HL-60/S4 treated with retinoic acid at 250 ng/mL for 4 days and 3 days (cell line): ENCODE measurements around the gene DAGLB.
"Not testable (repeated sequence)": the region's sequence is repeated elsewhere in the genome, so short reads cannot be mapped to it uniquely, and the experiment has no call there.

Source experiments
- in situ Hi-C: fragments of 300-500 bp; cut with MboI; formaldehyde crosslinking; loops from 2 replicates; pipeline ENCODE4 v1.7.0; 2022; ENCODE audit warnings: low sequenced_read_pairs

Gene DAGLB

DNA sequence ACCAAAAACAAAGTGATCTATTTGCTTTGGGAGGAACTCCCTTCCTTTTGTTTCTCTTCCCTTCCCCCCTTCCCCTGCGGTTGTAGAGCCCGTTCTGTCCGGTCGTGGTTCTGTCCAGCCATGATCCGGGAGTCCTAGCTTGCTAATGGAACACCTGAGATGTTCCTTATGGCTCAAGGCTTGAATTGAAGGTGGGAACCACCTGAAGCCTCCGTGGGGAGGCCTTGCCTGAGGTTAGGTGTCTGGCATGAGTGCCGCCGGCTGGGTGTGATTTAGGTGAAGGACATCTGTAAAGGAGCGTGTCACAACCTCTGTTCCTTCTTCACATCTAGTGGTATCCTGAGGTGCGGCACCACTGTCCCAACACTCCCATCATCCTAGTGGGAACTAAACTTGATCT lies 46.2 kb downstream of the DAGLB start:
- in situ Hi-C loops = no loop called here

DNA sequence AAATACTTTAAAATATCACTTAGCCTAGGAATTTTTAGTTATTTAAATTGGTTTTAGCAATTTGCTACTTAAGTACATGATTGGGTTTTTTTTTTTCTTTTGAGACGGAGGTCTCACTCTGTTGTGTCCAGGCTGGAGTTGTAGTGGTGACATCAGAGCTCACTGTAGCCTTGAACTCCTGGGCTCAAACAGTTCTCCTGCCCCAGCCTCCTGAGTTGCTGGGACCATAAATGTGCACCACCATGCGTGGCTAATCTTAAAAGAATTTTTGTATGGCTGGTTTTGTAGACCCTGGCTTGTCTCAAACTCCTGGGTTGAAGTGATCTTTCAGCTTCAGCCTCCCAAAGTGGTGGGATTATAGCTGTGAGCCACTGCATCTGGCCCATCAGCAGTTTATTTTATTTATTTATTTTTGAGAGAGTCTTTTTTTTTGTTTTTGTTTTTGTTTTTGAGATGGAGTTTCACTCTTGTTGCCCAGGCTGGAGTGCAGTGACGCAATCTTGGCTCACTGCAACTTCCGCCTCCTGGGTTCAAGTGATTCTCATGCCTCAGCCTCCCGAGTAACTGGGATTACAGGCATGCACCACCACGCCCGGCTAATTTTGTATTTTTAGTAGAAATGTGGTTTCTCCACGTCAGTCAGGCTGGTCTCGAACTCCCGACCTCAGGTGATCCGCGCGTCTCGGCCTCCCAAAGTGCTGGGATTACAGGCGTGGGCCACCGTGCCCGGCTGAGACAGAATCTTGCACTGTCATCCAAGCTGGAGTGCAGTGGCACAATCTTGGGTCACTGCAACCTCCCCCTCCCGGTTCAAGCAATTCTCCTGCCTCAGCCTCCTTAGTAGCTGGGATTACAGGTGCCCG lies 47.3 kb downstream of the DAGLB start:
- in situ Hi-C loops = not testable (repeated sequence)

DNA sequence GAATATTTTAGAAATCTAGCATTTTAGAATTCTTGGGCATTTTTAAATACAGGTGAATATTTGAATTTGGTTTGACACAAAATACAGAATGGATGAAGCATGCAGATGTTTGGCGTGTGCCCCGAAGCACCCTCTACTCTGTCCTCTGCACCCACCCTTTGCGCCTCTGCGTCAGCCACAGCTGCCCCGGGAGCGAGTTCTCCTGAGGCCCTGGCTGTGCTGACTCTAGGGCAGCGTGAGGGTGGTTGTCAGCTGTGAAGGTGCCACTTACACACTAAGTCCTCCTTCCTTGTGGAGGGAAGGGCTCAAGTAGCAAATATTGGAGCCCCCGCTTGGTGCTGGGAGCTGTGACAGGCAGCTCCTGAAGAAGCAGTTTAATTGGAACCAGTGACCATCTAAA lies 48.4 kb downstream of the DAGLB start:
- in situ Hi-C loops = no loop called here

DNA sequence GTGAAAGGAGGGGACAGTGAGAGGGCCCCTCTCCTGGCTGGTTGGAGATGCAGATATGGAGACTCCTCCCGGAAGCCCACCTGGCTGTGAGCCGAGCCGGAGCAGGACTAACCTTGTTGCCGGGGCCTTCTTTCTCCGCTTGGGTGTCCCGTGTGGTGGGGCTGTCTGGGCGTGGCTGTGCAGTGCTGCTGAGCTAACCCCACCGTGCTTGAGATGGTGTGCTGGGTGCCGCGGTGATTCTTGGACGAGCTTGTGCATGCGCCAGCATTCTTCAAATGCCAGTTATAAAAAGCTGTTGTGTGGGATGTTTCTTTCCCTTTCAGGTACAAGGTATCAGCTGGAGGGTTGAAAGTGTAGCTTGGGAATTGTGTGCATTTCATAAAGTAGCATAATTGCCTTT lies 48.8 kb downstream of the DAGLB start:
- in situ Hi-C loops = no loop called here

DNA sequence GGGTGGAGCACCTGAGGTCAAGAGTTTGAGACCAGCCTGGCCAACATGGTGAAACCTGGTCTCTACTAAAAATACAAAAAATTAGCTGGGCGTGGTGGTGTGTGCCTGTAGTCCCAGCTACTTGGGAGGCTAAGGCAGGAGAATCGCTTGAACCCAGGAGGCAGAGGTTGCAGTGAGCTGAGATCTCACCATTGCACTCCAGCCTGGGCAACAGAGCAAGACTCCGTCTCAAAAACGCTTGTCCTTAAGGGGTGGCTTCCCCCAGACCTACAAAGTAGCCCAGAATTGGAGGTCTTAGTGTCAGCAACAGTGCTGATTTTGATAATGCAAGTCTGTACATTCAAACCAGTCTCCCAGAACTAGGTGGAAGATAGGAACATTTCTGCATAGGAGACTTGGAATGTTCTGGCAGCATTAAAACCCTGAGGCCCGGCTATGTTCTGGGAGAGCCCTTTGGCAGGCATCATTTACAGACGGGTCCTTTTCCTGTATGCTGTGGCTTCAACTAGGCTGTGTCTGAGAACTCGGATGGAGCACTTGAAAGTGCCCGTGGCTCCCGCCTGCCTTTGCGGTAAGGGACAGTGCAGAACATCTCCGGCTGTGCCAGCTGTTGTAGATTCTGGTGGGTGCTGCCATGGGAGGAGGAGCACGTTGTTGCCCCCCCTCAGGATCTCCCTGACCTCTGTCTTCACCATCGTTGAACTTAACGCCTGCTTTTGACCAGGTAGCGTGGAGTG lies 49.8 kb downstream of the DAGLB start:
- in situ Hi-C loops = not testable (repeated sequence)

DNA sequence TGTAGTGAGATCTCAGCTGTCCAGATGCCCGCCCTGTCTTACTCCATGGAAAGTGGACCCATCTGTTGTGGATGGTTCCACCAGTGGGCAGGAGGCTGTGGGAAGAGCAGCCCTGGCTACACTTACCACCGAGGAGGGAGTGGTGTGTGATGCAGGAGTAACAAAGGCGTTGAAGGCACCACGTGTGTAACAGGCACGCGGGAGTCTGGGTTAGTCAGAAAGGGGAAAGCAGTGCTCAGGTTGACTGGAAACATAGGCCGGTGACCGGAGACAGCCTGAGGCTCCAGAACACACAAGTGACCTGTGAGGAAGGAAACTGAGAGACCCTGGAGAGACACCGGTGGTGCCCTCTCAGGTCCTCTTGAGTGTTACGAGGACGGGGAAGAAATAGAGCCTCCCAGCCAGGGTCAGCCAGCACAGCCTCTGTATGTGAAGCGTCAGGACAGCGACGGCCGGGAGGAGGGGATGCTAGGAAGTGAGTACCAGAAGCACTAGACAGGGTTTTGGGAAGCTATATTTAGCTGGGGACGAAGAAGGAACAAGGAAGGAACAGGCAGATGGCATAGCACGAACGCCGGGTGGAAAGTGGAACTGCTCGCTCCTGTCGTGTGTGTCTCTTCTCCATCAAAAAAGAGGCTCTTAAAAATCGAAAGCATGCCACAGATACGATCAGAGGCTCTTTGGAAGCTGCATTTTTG lies 51.7 kb downstream of the DAGLB start:
- in situ Hi-C loops = no loop called here

DNA sequence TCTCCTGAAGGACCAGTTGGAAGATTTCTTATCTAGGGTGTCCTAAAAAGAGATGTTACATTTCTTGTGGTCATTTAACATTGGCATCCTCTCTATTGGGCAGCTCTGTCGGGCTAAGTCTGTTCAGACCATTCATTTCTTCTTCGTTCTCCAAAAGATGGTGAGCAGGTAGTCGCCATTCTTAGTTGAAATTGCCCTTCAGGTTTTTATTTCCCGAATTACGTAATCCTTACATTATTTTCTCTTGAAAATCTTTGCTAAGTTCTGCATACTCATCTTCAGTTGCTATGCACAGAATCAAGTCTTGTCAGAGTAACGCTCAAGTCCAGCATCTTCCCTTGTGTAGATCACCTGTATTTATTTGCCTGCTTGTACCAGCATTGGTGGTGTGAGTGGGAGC lies 53.6 kb downstream of the DAGLB start:
- in situ Hi-C loops = no loop called here

DNA sequence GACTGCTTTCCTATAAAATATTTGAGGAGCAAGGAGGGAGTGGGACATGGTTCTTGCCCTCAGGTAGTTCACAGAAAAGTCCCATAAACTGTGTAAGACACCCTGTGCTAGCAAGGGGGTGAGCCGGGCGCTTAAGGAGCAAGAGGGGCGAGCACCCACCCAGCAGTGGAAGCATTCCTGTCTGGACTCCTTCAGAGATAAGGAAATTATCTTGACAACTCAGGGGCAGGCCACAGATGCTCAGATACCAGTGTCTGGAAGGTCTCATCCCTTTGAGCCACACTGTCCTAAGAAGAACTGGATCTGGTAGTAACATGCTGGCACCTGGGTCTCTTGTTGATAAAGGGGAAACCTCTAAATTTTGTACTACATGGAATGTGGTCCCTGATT lies 54.1 kb downstream of the DAGLB start:
- in situ Hi-C loops = no loop called here

DNA sequence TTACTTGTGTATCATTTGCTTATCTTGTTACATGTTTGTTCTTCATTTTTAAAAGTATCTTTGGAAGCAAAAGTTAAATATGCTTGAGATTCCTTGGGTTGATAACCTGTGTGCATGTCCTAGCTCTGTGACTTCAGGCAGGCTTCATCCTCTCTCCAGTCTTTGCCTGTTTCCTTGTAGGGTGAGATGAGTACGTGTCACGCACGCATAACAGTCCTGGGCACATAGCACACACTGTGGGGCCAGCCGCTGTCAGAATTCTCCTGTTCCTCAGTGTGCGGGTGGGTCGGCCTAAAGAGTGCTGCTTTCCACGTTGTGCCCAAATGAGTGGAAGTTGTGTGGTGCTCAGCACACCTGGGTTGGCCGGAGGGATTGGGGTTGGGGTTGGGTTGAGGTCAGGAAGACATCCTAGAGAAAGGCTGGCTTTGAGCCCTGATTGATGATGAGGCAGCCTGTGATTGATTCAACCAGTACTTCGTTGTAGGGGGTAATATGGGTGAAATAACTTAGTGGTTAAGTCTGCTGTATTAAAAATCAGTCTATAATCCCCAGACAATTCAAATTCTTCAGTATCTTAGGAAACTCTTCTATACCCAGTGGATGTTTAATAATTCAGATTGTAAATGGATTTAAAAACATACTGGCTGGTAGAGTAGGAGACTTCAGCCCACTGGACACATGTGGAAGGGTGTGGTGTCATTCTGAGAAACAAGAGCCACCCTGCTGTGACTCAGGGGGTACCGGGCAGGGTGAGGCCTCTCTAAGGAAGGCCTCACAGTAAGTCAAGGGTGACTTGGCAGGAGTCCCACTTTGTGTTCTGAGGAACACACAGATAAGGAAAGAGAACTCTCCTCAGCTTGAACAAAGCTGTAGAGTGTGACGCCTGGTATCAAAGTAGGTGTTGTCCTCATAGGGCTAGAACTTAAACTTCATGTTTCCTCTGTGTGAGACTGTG lies 54.8 kb downstream of the DAGLB start:
- in situ Hi-C loops = no loop called here

DNA sequence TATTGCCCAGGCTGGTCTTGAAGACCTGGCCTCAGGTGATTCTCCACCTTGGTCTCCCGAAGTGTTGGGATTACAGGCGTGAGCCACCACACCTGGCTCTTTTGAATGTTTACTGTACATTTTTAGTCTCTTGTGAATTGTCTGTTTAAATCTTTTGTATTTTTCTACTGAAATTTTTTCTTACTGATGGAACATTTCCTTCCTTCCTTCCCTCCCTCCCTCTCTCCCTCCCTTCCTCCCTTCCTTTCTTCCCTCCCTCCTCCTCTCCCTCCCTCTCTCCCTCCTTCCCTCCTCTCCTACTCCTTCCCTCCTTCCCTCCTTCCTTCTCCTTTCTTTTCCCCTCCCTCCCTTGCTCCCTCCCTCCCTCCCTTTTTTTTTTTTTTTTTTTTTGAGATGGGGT lies 58.0 kb downstream of the DAGLB start:
- in situ Hi-C loops = no loop called here

DNA sequence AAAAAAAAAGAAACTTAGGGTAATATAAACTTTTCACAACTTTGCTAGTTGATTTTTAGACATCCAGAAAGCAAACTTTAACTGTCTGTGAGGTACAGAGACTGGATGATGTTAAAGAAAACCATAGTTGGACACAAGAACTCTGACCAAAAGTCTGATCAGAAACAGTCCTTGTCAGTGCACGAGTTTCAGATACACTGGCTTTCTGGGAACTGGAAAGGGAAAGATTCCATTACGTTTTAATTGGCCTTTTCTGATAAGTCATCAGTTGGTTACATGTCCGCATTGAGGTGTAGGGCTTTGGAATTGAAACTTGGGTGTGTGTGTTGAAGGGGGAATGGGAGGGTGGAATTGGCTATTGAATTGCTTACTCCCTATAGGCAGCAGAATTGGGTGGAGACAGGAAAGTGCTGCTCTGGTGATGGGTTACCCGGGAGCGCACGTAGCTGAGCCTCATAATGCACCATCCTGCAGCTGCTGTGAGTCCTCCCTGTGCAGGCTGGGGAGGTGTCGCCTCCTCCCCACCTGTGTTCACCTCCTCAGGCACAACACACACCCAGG lies 59.9 kb downstream of the DAGLB start:
- in situ Hi-C loops = no loop called here

DNA sequence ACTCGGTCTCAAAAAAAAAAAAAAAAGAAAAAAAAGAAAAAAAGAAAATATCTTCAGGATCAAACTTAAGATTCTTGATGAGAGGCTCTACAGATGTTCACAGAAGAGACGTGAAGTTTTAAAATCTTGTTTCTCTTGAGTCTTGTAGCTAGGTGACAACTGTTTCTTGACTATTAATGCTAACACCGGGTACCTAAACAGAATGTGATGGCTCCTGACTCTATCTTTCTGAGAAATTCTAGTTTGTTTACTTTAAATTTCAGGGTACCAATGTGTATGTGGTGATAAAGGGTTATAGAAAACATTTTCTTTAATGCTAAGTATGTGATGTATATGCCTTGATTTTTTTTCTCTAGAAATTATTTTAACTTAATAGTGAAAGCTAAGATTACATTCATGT lies 61.0 kb downstream of the DAGLB start:
- in situ Hi-C loops = no loop called here

DNA sequence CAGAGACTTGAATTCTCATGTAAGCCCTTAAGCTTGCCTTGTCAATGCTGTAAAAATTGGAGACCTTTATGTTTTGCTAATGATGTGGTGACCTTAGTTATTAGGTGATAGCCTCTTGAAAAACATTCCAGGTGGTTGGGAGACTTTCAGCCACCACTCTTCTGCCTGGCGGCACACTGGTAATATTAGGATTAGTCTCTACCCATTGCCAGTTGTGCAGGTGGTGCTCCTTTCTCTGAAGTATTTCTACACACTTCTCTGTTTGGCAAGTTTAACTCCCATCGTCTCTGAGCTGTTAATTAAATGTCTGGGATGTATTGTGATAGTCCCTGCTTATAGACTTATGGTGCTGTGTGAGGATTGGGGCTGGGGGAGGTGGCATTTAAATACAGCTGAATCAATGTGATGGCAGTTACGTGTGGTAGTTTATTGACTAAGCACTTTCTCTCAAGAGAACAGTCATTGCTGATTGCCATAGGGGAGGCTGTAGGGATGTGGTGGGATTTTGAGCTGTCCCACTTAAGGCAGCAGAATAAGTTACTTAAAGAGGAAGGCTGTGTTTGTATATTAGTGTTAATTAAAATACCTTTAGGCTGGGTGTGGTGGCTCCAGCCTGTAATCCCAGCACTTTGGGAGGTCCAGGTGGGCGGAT lies 61.7 kb downstream of the DAGLB start:
- in situ Hi-C loops = no loop called here

DNA sequence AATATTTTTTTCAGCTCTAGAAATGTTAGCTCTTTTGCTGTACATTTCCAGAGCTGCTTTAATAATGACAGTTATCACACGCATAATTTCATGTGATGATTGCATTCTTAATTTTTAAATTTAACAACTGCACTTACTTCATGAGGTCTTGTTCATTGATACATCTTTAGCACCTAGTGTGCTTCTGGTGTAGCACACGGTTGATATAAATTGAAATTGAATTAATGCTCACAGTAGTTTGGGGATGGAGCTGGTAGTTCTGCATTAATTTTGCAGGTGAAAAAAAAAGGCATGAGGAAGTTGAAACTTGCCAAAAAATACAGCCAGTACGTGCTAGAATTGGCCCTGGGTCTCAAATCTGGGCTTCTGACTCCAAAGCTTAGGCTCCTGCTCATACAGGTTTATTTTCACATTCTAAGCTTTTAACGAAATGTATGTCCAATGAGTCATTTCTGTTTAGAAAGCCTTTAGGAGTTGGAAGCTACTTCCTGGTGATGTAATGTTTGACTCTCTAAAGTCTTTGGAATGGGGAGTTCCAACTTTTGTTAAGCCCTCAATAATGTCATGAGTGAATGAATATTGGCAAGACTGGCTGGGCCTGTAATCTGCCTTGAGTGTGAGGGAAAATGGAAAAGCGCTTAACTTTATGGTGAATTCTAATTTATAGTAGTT lies 62.5 kb downstream of the DAGLB start:
- in situ Hi-C loops = no loop called here

DNA sequence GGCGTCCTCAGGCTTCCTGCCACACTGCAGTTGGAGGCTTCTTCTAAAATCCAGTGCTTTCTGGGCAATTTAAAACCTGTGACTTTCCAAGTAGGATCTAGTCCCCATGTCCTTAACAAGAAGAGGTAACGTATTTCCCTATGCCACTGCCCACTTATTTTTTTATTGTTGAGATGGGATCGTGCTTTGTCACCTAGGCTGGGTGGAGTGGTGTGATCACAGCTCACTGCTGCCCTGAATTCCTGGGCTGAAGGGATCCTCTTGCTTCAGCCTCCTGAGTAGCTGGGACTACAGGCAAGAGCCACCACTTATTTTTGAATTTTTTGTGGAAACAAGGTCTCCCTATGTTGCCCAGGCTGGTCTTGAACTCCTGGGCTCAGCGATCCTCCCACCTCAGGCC lies 63.4 kb downstream of the DAGLB start:
- in situ Hi-C loops = no loop called here

DNA sequence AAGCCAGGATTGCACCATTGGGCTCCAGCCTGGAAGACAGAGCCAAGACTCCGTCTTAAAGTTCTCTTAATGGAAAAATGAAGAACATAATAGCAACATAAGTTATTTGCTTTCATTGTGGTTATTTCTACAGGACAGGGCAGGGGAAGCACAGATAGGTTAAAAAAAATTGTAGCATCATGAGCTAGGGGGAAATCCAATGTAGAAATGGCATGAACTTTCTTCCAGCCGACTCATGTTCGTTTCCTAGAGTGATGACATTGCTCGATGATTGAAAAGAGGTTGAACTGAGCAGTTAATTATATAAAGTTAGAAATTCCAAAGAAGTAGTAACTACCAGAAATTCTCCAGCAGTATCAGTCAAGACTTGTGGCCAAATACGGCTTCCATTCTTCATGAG lies 64.9 kb downstream of the DAGLB start:
- in situ Hi-C loops = no loop called here

DNA sequence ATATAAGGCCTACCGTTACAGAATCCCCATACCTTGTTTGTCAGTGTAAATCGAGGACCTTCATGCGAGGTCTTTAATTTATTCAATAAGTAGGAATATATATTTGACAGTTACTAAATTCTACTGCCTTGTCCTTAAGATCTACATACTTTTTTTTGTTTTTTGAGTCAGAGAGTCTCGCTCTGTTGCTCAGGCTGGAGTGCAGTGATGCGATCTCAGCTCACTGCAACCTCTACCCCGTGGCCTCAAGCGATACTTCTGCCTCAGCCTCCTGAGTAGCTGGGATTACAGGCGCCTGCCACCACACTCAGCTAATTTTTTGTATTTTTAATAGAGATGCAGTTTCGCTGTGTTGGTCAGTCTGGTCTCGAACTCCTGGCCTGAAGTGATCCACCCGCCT lies 65.9 kb downstream of the DAGLB start:
- in situ Hi-C loops = not testable (repeated sequence)

DNA sequence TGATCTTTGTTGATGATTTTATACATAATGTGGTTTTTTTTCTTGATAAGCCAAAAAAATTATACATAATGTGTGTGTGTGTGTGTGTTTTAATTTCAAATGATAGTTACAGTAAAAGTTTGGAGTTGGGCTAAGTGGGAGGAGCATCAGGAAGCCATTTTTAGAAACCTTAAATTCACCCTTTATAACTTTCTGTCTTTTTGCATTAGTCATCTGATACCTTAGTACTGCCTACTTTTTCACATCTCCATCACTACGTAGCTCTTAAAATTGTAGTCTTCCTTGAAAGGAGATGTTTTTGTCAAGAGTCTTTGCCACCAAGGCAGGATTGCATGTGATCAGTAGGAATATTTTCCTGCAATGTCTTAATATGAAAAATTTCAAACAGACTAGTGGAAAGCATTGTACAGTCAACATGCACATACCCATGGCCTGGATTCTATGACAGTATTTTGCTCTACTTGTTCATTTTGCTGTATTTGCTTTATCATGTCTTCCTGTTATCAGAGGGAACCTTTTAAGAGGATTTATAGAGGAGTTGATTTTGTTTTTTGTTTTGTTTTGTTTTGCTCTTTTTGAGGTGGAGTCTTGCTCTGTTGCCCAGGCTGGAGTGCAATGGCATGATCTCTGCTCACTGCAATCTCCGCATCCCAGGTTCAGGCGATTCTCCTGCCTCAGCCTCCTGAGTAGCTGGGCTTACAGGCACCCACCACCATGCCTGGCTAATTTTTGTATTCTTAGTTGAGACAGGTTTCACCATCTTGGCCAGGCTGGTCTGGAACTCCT lies 67.3 kb downstream of the DAGLB start:
- in situ Hi-C loops = no loop called here

DNA sequence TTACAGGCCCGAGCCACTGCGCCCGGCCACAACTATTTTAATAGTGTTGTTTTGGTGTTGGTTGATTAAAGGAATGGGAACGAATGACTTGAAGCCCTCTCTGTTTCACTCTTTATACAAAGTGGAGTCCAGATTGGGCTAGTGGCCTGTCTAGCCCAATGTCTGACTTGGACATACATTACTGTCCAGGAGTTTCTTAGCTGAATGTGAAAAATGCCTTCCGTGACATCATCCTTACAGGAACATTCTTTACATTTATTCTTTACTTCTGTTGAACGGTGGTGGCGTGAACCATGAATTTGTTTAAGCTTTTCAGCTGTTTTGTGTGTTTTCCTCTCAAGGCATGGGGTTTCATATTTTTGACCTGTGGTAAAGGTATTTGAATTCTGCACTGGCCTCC lies 67.9 kb downstream of the DAGLB start:
- in situ Hi-C loops = no loop called here
